ENCODE measurements around the gene PHLDA1.

GRCh38 chr12:76035045-76035444 is 3.5 kb upstream of the PHLDA1 start:
- TF ChIP-seq POLR2A (IDR thresholded peaks at IDR 0.05; ENCODE audit: low read depth, low read length) (no peak), POLR2AphosphoS5 (IDR thresholded peaks at IDR 0.05; ENCODE audit: insufficient read depth, low read depth, low read length) (no peak)
